HepG2 (cell line): ENCODE results near the gene DENND5B. TPM values are rescaled to one million over a fixed set of nuclear protein-coding genes. Genes with fewer than 3 reads are reported as not detected.

Experiments
- ATAC-seq: fragments of 200-7000 bp; cut with Tn5 transposase; 3 replicates; pipeline ENCODE4 v1.9.1; 2020; ENCODE audit warnings: mild to moderate bottlenecking, moderate library complexity
- BruUV-seq: library from RNA; stranded (reverse); fragments of 400-500 nt; replicated peaks from 2 replicates; lab custom pipeline; 2021; lab: Mats Ljungman, UMichigan
- CTCF ChIA-PET: fragments of 300-600 bp; formaldehyde crosslinking; extraction: SDS; loops from one replicate; lab custom pipeline; 2021; ENCODE audit warnings: low total read pairs, inconsistent platforms, low intra/inter-chr PET ratio; lab: Yijun Ruan, JAX
- POLR2A ChIA-PET: fragments of 350-600 bp; sonication (Branson Sonifier 250); formaldehyde crosslinking; loops from one replicate; lab custom pipeline; 2020; ENCODE audit warnings: antibody characterized with exemption, inconsistent platforms; lab: Yijun Ruan, JAX
- DNase-seq: peaks from one replicate; pipeline ENCODE4 v3.0.0-alpha.2; 2015; ENCODE audit warnings: low spot score
- FAIRE-seq: peaks from 3 replicates; lab custom pipeline; 2011; peaks lifted over from hg19 to GRCh38; lab: Jason Lieb, UNC
- H2AFZ ChIP-seq: one replicate; pipeline ENCODE4 v1.6.1; 2011; ENCODE audit warnings: low read length, inconsistent platforms
- H3K27ac ChIP-seq: fragments of 300-600 bp; 3 replicates; pipeline ENCODE4 v1.8.0; 2011; ENCODE audit warnings: mixed run types, mild to moderate bottlenecking, mixed read lengths, low read length, inconsistent platforms; ENCODE audit not compliant: insufficient read depth; ENCODE audit errors: extremely low read length
- H3K27me3 ChIP-seq, 2 experiments: fragments of 200-600 bp in 1 of 2; 2 replicates in 1 of 2; 3 replicates in 1 of 2; pipeline versions ENCODE4 v1.6.0 to v1.8.0; 2011; ENCODE audit warnings: low read length in 2 of 2, mild to moderate bottlenecking in 2 of 2, moderate library complexity in 2 of 2, inconsistent platforms in 1 of 2; ENCODE audit not compliant: insufficient read depth in 2 of 2, control insufficient read depth in 1 of 2
- H3K36me3 ChIP-seq, 2 experiments: fragments of 200-600 bp in 1 of 2; replicated peaks in 1 of 2; 2 replicates in 1 of 2; 3 replicates in 1 of 2; pipeline versions ENCODE4 v1.5.1 to v1.8.0; 2011; ENCODE audit warnings: low read length in 2 of 2, inconsistent platforms in 1 of 2; ENCODE audit not compliant: insufficient read depth in 2 of 2, control insufficient read depth in 1 of 2
- H3K4me1 ChIP-seq: 2 replicates; pipeline ENCODE4 v1.5.1; 2012; ENCODE audit warnings: low read length, inconsistent platforms; ENCODE audit not compliant: insufficient read depth
- H3K4me2 ChIP-seq: 2 replicates; pipeline ENCODE4 v1.6.0; 2011; ENCODE audit warnings: low read depth, low read length, inconsistent platforms
- H3K4me3 ChIP-seq, 3 experiments: fragments of 200-600 bp in 1 of 3; sonication (generic), shearing (Covaris generic) in 1 of 3; replicated peaks in 1 of 3; 2 replicates each; pipeline ENCODE4 v1.5.1; 2011 to 2016; ENCODE audit warnings: low read length in 3 of 3, inconsistent platforms in 2 of 3, low read depth in 2 of 3, mild to moderate bottlenecking in 2 of 3, control low read depth in 1 of 3, mixed read lengths in 1 of 3; ENCODE audit not compliant: insufficient read depth in 1 of 3
- H3K79me2 ChIP-seq: one replicate; pipeline ENCODE4 v1.6.1; 2011; ENCODE audit warnings: low read length, inconsistent platforms; ENCODE audit not compliant: insufficient read depth
- H3K9ac ChIP-seq: 2 replicates; pipeline ENCODE4 v1.6.0; 2011; ENCODE audit warnings: mild to moderate bottlenecking, low read depth, low read length, inconsistent platforms; ENCODE audit not compliant: insufficient read depth
- H3K9me3 ChIP-seq: 2 replicates; pipeline ENCODE4 v1.5.1; 2012; ENCODE audit warnings: mild to moderate bottlenecking, low read length
- H4K20me1 ChIP-seq: 2 replicates; pipeline ENCODE4 v1.6.0; 2011; ENCODE audit warnings: inconsistent platforms, mild to moderate bottlenecking, low read length, moderate library complexity; ENCODE audit not compliant: insufficient read depth
- CHCHD3 ChIP-seq: sonication (generic); formaldehyde crosslinking; IDR thresholded peaks from 2 replicates; pipeline ENCODE4 v1.8.0; 2022; ENCODE audit warnings: mild to moderate bottlenecking, missing genetic modification reagents, moderate library complexity
- MTERF4 ChIP-seq: sonication (generic); formaldehyde crosslinking; IDR thresholded peaks from 2 replicates; pipeline ENCODE4 v1.8.0; 2023; ENCODE audit warnings: mild to moderate bottlenecking, missing genetic modification reagents
- NCOR1 ChIP-seq: fragments of 200-600 bp; sonication (generic); IDR thresholded peaks from 2 replicates; pipeline ENCODE4 v1.7.0; 2017; ENCODE audit warnings: antibody characterized with exemption, low read length, borderline replicate concordance
- SIX4 ChIP-seq: sonication (generic); formaldehyde crosslinking; IDR thresholded peaks from 2 replicates; pipeline ENCODE4 v1.4.0; 2020; ENCODE audit warnings: missing genetic modification reagents
- ZNF550 ChIP-seq: sonication (generic); formaldehyde crosslinking; IDR thresholded peaks from 2 replicates; pipeline ENCODE4 v1.4.0; 2020; ENCODE audit warnings: mild to moderate bottlenecking, missing genetic modification reagents, borderline replicate concordance
- ZNF577 ChIP-seq: sonication (generic); formaldehyde crosslinking; IDR thresholded peaks from 2 replicates; pipeline ENCODE4 v1.4.0; 2020; ENCODE audit warnings: mild to moderate bottlenecking, low read depth, missing genetic modification reagents, borderline replicate concordance
- ZNF784 ChIP-seq: sonication (generic); formaldehyde crosslinking; IDR thresholded peaks from 2 replicates; pipeline ENCODE4 v1.5.1; 2020; ENCODE audit warnings: missing genetic modification reagents, mild to moderate bottlenecking, borderline replicate concordance
- WGBS: methylation state at CpG from one replicate; pipeline ENCODE4 v1.1.6; 2017; ENCODE audit warnings: low lambda C conversion rate; 5-methylcytosine and 5-hydroxymethylcytosine counted together
- in situ Hi-C: cut with HindIII; loops from 2 replicates; pipeline ENCODE4 v1.10.0; 2017; ENCODE audit warnings: low pct_unique_long_range_greater_than_20kb; ENCODE audit not compliant: extremely low pct_ligation_motif_present
- intact Hi-C: fragments of 100-400 bp; cut with micrococcal nuclease; formaldehyde crosslinking; loops from one replicate; pipeline ENCODE4 v1.10.0; 2022; ENCODE audit not compliant: unreplicated experiment
- polyA plus RNA-seq, 8 experiments: library from polyadenylated mRNA; depleted of rRNA in 3 of 8; stranded (reverse) in 7 of 8; unstranded in 1 of 8; fragments of >200 nt; fragmentation: Illumina TruSeq in 4 of 8; extraction: Trizol in 4 of 8; gene quantifications; 2 replicates each; pipeline versions ENCODE4 v1.2.1 to v1.2.3, GENCODE V29; 2011 to 2016; ENCODE audit warnings: low read depth in 4 of 8, missing spikeins in 1 of 8, mixed read lengths in 1 of 8; ENCODE audit not compliant: insufficient read depth in 1 of 8
- total RNA-seq, 5 experiments: library from RNA; depleted of rRNA; stranded (reverse); fragments of >200 nt; fragmentation: Illumina TruSeq; extraction: Trizol; gene quantifications; 2 replicates each; pipeline ENCODE4 v1.2.3, GENCODE V29; 2016; ENCODE audit warnings: low read depth in 1 of 5

The DENND5B gene
- total and polyA plus RNA-seq, 2 of the 13 experiments (the other 11 are each of a cell fraction or from before 2014, with no cell fraction given), result 14.7 to 18.7 TPM

GRCh38 chr12:31525496-31526157, 65.3 kb downstream of the DENND5B start:
- no peak for FAIRE-seq
- no peak overlapping the region for H3K4me2 ChIP-seq
- in situ Hi-C loops (no loop called here), intact Hi-C loops (no loop called here)
- H3K4me3 ChIP-seq, result no peak overlapping the region
- H3K27ac ChIP-seq, result no peak overlapping the region
- peaks cover 47% of the 10 kb centered on the region for H3K79me2 ChIP-seq
- WGBS, result 95% methylated on average over 3 of the region's 3 CpGs
- peak; percentile 27; the same call in 1 of the 3 replicates for ATAC-seq
- no peaks in the 10 kb centered on the region for H3K27me3 ChIP-seq
- no peak overlapping the region for H3K9ac ChIP-seq
- no peak for DNase-seq
- BruUV-seq, result no TSS peak
- H3K4me1 ChIP-seq, result peaks cover 27% of the 10 kb centered on the region
- H3K36me3 ChIP-seq, result no peaks in the 10 kb centered on the region
- H4K20me1 ChIP-seq, result peaks cover 4% of the 10 kb centered on the region; the same call in 1 of the 2 replicates
- no peak overlapping the region for H2AFZ ChIP-seq
- no peaks in the 10 kb centered on the region for H3K9me3 ChIP-seq
- CTCF ChIA-PET, result no interaction called here
- TF ChIP-seq SIX4 (CRISPR knock-in tag) (no peak), NCOR1 (no peak), ZNF784 (no peak), MTERF4 (CRISPR knock-in tag) (no peak), ZNF550 (CRISPR knock-in tag) (no peak), CHCHD3 (no peak), ZNF577 (CRISPR knock-in tag) (no peak)
- POLR2A ChIA-PET, result no interaction called here
